H9 (cell line): ENCODE results near the gene DYNLRB1. TPM values are rescaled to one million over a fixed set of nuclear protein-coding genes. Genes with fewer than 3 reads are reported as not detected.

Experiments used
- DNase-seq: peaks from one replicate; pipeline ENCODE4 v3.0.0-alpha.2; 2017
- H2AFZ ChIP-seq: one replicate; pipeline ENCODE4 v1.6.1; 2013; ENCODE audit warnings: mild to moderate bottlenecking, low read length, control low read depth, moderate library complexity
- H2AK5ac ChIP-seq: 2 replicates; pipeline ENCODE4 v1.6.1; 2013; ENCODE audit warnings: low read length, control low read depth, mixed read lengths; ENCODE audit not compliant: insufficient read length
- H2BK120ac ChIP-seq: one replicate; pipeline ENCODE4 v1.6.1; 2013; ENCODE audit warnings: low read depth, mild to moderate bottlenecking, low read length, control low read depth, inconsistent platforms; ENCODE audit not compliant: poor library complexity, severe bottlenecking
- H2BK12ac ChIP-seq: 2 replicates; pipeline ENCODE4 v1.6.1; 2013; ENCODE audit warnings: low read length, control low read depth, mixed read lengths, low read depth; ENCODE audit not compliant: insufficient read length
- H2BK15ac ChIP-seq: 2 replicates; pipeline ENCODE4 v1.6.1; 2013; ENCODE audit warnings: low read depth, low read length, control low read depth
- H2BK20ac ChIP-seq: one replicate; pipeline ENCODE4 v1.6.1; 2013; ENCODE audit warnings: low read depth, mild to moderate bottlenecking, low read length, control low read depth, inconsistent platforms; ENCODE audit not compliant: poor library complexity, severe bottlenecking
- H2BK5ac ChIP-seq: 2 replicates; pipeline ENCODE4 v1.6.1; 2013; ENCODE audit warnings: low read length, control low read depth, mixed read lengths; ENCODE audit not compliant: insufficient read length
- H3K14ac ChIP-seq: 2 replicates; pipeline ENCODE4 v1.6.1; 2013; ENCODE audit warnings: low read length, control low read depth; ENCODE audit not compliant: insufficient read depth
- H3K18ac ChIP-seq: 2 replicates; pipeline ENCODE4 v1.6.1; 2013; ENCODE audit warnings: low read depth, mild to moderate bottlenecking, mixed read lengths, low read length, control low read depth; ENCODE audit not compliant: insufficient read length
- H3K23ac ChIP-seq: 2 replicates; pipeline ENCODE4 v1.6.1; 2013; ENCODE audit warnings: low read length, control low read depth, mixed read lengths, low read depth; ENCODE audit not compliant: insufficient read length
- H3K23me2 ChIP-seq: 2 replicates; pipeline ENCODE4 v1.6.1; 2013; ENCODE audit warnings: low read depth, mild to moderate bottlenecking, mixed read lengths, low read length, control low read depth; ENCODE audit not compliant: insufficient read length, poor library complexity, severe bottlenecking
- H3K27ac ChIP-seq: 2 replicates; pipeline ENCODE4 v1.5.1; 2013; ENCODE audit warnings: low read length, control low read depth, mixed read lengths, low read depth; ENCODE audit not compliant: insufficient read length
- H3K27me3 ChIP-seq: 2 replicates; pipeline ENCODE4 v1.6.1; 2013; ENCODE audit warnings: low read length, control low read depth, inconsistent platforms; ENCODE audit not compliant: insufficient read depth
- H3K4ac ChIP-seq: 2 replicates; pipeline ENCODE4 v1.6.1; 2013; ENCODE audit warnings: low read depth, mild to moderate bottlenecking, control low read depth, inconsistent platforms, low read length, moderate library complexity
- H3K4me1 ChIP-seq: 2 replicates; pipeline ENCODE4 v1.6.1; 2013; ENCODE audit warnings: low read length, control low read depth, inconsistent platforms; ENCODE audit not compliant: insufficient read depth
- H3K4me2 ChIP-seq: 2 replicates; pipeline ENCODE4 v1.6.1; 2013; ENCODE audit warnings: low read length, control low read depth, mixed read lengths; ENCODE audit not compliant: insufficient read length, insufficient read depth
- H3K56ac ChIP-seq: 2 replicates; pipeline ENCODE4 v1.6.1; 2013; ENCODE audit warnings: low read depth, mild to moderate bottlenecking, mixed read lengths, low read length, control low read depth; ENCODE audit not compliant: insufficient read length
- H3K79me1 ChIP-seq: 2 replicates; pipeline ENCODE4 v1.6.1; 2013; ENCODE audit warnings: low read depth, mild to moderate bottlenecking, moderate library complexity, low read length, control low read depth, inconsistent platforms; ENCODE audit not compliant: insufficient read depth, poor library complexity, severe bottlenecking
- H3K79me2 ChIP-seq: 2 replicates; pipeline ENCODE4 v1.6.1; 2013; ENCODE audit warnings: low read length, control low read depth, inconsistent platforms; ENCODE audit not compliant: insufficient read depth
- H3K9ac ChIP-seq: 2 replicates; pipeline ENCODE4 v1.6.1; 2013; ENCODE audit warnings: low read length, control low read depth, mixed read lengths; ENCODE audit not compliant: insufficient read length; ENCODE audit errors: extremely low read depth
- H3K9me3 ChIP-seq: one replicate; pipeline ENCODE4 v1.6.1; 2013; ENCODE audit warnings: low read depth, low read length, inconsistent platforms; ENCODE audit not compliant: control insufficient read depth
- H3T11ph ChIP-seq: one replicate; pipeline ENCODE4 v1.6.1; 2013; ENCODE audit warnings: mild to moderate bottlenecking, low read length, control low read depth, inconsistent platforms
- H4K20me1 ChIP-seq: one replicate; pipeline ENCODE4 v1.6.1; 2013; ENCODE audit not compliant: control insufficient read depth, insufficient read length, insufficient read depth
- H4K5ac ChIP-seq: 2 replicates; pipeline ENCODE4 v1.6.1; 2013; ENCODE audit warnings: low read depth, mild to moderate bottlenecking, mixed read lengths, low read length, control low read depth; ENCODE audit not compliant: insufficient read length
- H4K8ac ChIP-seq: replicated peaks from 2 replicates; pipeline ENCODE4 v1.6.1; 2013; ENCODE audit warnings: low read length, control low read depth, mixed read lengths, low read depth; ENCODE audit not compliant: insufficient read length
- H4K91ac ChIP-seq: 2 replicates; pipeline ENCODE4 v1.6.1; 2013; ENCODE audit warnings: low read depth, mild to moderate bottlenecking, moderate library complexity, mixed read lengths, low read length, control low read depth; ENCODE audit not compliant: insufficient read length
- H3K27ac Mint-ChIP-seq, 3 experiments: 2 replicates in 2 of 3; 3 replicates in 1 of 3; pipeline ENCODE4 v1.8.0; 2020 to 2021; ENCODE audit warnings: mixed read lengths in 3 of 3, mild to moderate bottlenecking in 1 of 3, moderate library complexity in 1 of 3
- H3K27me3 Mint-ChIP-seq: 2 replicates; pipeline ENCODE4 v1.8.0; 2021; ENCODE audit warnings: low read depth, mild to moderate bottlenecking, moderate library complexity, mixed read lengths
- H3K36me3 Mint-ChIP-seq, 3 experiments: 2 replicates in 2 of 3; 3 replicates in 1 of 3; pipeline ENCODE4 v1.8.0; 2020 to 2021; ENCODE audit warnings: low read depth in 3 of 3, mixed read lengths in 3 of 3; ENCODE audit not compliant: insufficient read depth in 1 of 3
- H3K4me1 Mint-ChIP-seq, 2 experiments: 2 replicates each; pipeline ENCODE4 v1.8.0; 2020; ENCODE audit warnings: mixed read lengths in 2 of 2
- H3K4me3 Mint-ChIP-seq, 2 experiments: 2 replicates in 1 of 2; 3 replicates in 1 of 2; pipeline ENCODE4 v1.8.0; 2020 to 2021; ENCODE audit warnings: mild to moderate bottlenecking in 2 of 2, mixed read lengths in 2 of 2, moderate library complexity in 1 of 2
- H3K9me3 Mint-ChIP-seq, 2 experiments: 2 replicates in 1 of 2; 3 replicates in 1 of 2; pipeline ENCODE4 v1.8.0; 2020; ENCODE audit warnings: mild to moderate bottlenecking in 2 of 2, mixed read lengths in 2 of 2, moderate library complexity in 1 of 2
- WGBS: extraction: QIAGEN DNeasy Blood & Tissue Kit; methylation state at CpG from one replicate; pipeline ENCODE4 v1.1.7; 2013; ENCODE audit warnings: missing lambda C conversion rate, low lambda C conversion rate, mixed read lengths; ENCODE audit not compliant: insufficient read length; ENCODE audit errors: extremely low coverage; 5-methylcytosine and 5-hydroxymethylcytosine counted together
- total RNA-seq: library from RNA; stranded (reverse); gene quantifications from 2 replicates; pipeline ENCODE4 v1.2.1, GENCODE V29; 2021
- TF ChIP-seq, protein P1 (sequence below): fragments of 200-600 bp; sonication (generic); conservative IDR thresholded peaks from 3 replicates; pipeline ENCODE4 v1.8.0; 2021; ENCODE audit warnings: antibody characterized with exemption, mild to moderate bottlenecking

The DYNLRB1 gene
- total RNA-seq, 1 experiment from 2014 or later: 200 TPM

DNA sequence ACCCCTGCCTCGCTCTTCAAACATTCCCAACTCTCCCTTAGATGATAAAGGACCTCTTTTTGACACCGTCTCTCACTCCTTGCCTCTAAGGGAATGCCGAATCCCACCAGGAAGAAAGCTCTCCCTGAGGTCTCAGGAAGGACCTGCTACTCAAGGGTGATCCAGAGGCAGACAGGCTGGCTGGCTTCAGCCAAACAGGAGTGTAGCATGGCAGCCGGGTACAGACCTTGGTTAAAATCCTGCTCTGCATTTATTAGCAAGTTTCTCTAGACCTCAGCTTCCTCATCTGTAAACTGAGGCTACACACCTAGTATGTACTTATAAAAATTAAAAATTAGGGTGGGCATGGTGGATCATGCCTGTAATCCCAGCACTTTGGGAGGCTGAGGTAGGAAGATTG is 59.5 kb downstream of the DYNLRB1 start:
- Histone ChIP-seq H4K8ac (no peak overlapping the region), H2BK20ac (no peak overlapping the region), H3K79me2 (no peaks in the 10 kb centered on the region), H4K5ac (no peak overlapping the region), H2BK5ac (no peak overlapping the region), H3K18ac (no peak overlapping the region), H4K20me1 (no peaks in the 10 kb centered on the region), H3K56ac (no peak overlapping the region), H3K23ac (no peak overlapping the region), H3K4me2 (no peak overlapping the region), H3K79me1 (no peaks in the 10 kb centered on the region), H2BK12ac (no peak overlapping the region), H2BK120ac (no peak overlapping the region), H3K27me3 (no peaks in the 10 kb centered on the region), H3K14ac (no peak overlapping the region), H3K9me3 (no peaks in the 10 kb centered on the region), H4K91ac (no peak overlapping the region), H3K23me2 (no peaks in the 10 kb centered on the region), H3K9ac (no peak overlapping the region), H3K27ac (no peak overlapping the region), H2BK15ac (no peak overlapping the region), H2AK5ac (no peak overlapping the region), H2AFZ (no peak overlapping the region), H3T11ph (no peak overlapping the region), H3K4me1 (no peaks in the 10 kb centered on the region), H3K4ac (no peak overlapping the region)
- TF ChIP-seq, protein P1, sequence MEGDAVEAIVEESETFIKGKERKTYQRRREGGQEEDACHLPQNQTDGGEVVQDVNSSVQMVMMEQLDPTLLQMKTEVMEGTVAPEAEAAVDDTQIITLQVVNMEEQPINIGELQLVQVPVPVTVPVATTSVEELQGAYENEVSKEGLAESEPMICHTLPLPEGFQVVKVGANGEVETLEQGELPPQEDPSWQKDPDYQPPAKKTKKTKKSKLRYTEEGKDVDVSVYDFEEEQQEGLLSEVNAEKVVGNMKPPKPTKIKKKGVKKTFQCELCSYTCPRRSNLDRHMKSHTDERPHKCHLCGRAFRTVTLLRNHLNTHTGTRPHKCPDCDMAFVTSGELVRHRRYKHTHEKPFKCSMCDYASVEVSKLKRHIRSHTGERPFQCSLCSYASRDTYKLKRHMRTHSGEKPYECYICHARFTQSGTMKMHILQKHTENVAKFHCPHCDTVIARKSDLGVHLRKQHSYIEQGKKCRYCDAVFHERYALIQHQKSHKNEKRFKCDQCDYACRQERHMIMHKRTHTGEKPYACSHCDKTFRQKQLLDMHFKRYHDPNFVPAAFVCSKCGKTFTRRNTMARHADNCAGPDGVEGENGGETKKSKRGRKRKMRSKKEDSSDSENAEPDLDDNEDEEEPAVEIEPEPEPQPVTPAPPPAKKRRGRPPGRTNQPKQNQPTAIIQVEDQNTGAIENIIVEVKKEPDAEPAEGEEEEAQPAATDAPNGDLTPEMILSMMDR: no peak
- no peak for DNase-seq
- Mint-ChIP-seq H3K9me3 (no peaks in the 10 kb centered on the region), H3K27ac (peak overlapping the region in 1 of 3 experiments; percentile 60; a peak in 2 of 7 replicates), H3K36me3 (peaks cover 7 to 25% (median 13%) of the 10 kb centered on the region in 3 experiments; a peak in 5 of 7 replicates), H3K4me3 (no peak overlapping the region), H3K27me3 (no peaks in the 10 kb centered on the region; the same call in 1 of the 2 replicates), H3K4me1 (peaks cover 5 to 11% of the 10 kb centered on the region in 2 experiments; a peak in 3 of 4 replicates)
- no CpG with 5 or more reads among the region's 4 CpGs for WGBS
